HCT116 (cell line): ENCODE data around the gene AFAP1. TPM values are rescaled to one million over a fixed set of nuclear protein-coding genes. Genes with fewer than 3 reads are reported as not detected.

Source experiments
- ATAC-seq: fragments of 200-7000 bp; cut with Tn5 transposase; 2 replicates; pipeline ENCODE4 v1.9.1; 2020; ENCODE audit warnings: mild to moderate bottlenecking, moderate library complexity
- BruUV-seq: library from RNA; stranded (reverse); fragments of 400-500 nt; replicated peaks from 2 replicates; lab custom pipeline; 2021; lab: Mats Ljungman, UMichigan
- CTCF ChIA-PET: fragments of 300-600 bp; sonication (Branson Sonifier 250); formaldehyde crosslinking; loops from one replicate; lab custom pipeline; 2021; ENCODE audit warnings: antibody characterized with exemption; lab: Charles Lee
- POLR2A ChIA-PET: fragments of 300-600, 350-600 bp; sonication (Branson Sonifier 250); formaldehyde crosslinking; loops from one replicate; lab custom pipeline; 2021; ENCODE audit warnings: antibody characterized with exemption; lab: Charles Lee
- RAD21 ChIA-PET, 2 experiments: fragments of 300-600 bp; sonication (Branson Sonifier 250); formaldehyde crosslinking; loops; one replicate each; lab custom pipeline; 2023; ENCODE audit warnings: low total read pairs in 2 of 2; ENCODE audit not compliant: uncharacterized antibody in 2 of 2, unreplicated experiment in 2 of 2, low non-redundant PET in 1 of 2; lab: Charles Lee
- DNase-seq: peaks from one replicate; pipeline ENCODE4 v3.0.0-alpha.2; 2010; ENCODE audit warnings: low read depth, low spot score
- H2AFZ ChIP-seq: fragments of 200-600 bp; shearing (Covaris generic), sonication (generic); 2 replicates; pipeline ENCODE4 v1.6.1; 2017; ENCODE audit warnings: low read depth, mixed run types, mixed read lengths, antibody characterized with exemption, low read length; ENCODE audit not compliant: poor library complexity, severe bottlenecking
- H3K27ac ChIP-seq: 2 replicates; pipeline ENCODE4 v1.5.1; 2012; ENCODE audit warnings: low read depth, low read length
- H3K27me3 ChIP-seq: fragments of 200-600 bp; sonication (generic); 2 replicates; pipeline ENCODE4 v1.6.1; 2016; ENCODE audit warnings: mixed run types, low read length, mixed read lengths; ENCODE audit not compliant: insufficient read depth
- H3K36me3 ChIP-seq, 2 experiments: fragments of 200-500 bp in 1 of 2; fragments of 200-600 bp in 1 of 2; sonication (Bioruptor generic) in 1 of 2; sonication (generic) in 1 of 2; 2 replicates each; pipeline versions ENCODE4 v1.5.1 to v1.6.1; 2014 to 2016; ENCODE audit warnings: low read length in 2 of 2, inconsistent platforms in 1 of 2, mixed read lengths in 1 of 2, mixed run types in 1 of 2; ENCODE audit not compliant: insufficient read depth in 2 of 2, control insufficient read depth in 1 of 2
- H3K4me1 ChIP-seq, 2 experiments: fragments of 200-600 bp in 1 of 2; sonication (generic) in 1 of 2; 2 replicates each; pipeline versions ENCODE4 v1.5.1 to v1.6.1; 2012 to 2017; ENCODE audit warnings: low read length in 2 of 2, inconsistent platforms in 1 of 2, mild to moderate bottlenecking in 1 of 2, mixed read lengths in 1 of 2, mixed run types in 1 of 2, moderate library complexity in 1 of 2; ENCODE audit not compliant: insufficient read depth in 2 of 2, control insufficient read depth in 1 of 2
- H3K4me2 ChIP-seq: fragments of 200-600 bp; sonication (generic); 2 replicates; pipeline ENCODE4 v1.6.1; 2017; ENCODE audit warnings: mixed run types, low read length, mixed read lengths
- H3K4me3 ChIP-seq, 2 experiments: fragments of 200-600 bp in 1 of 2; sonication (generic) in 1 of 2; replicated peaks in 1 of 2; 2 replicates each; pipeline ENCODE4 v1.5.1; 2011 to 2016; ENCODE audit warnings: low read length in 2 of 2, control low read depth in 1 of 2, low read depth in 1 of 2, mild to moderate bottlenecking in 1 of 2, mixed read lengths in 1 of 2, mixed run types in 1 of 2
- H3K79me2 ChIP-seq: fragments of 200-600 bp; sonication (generic); 2 replicates; pipeline ENCODE4 v1.6.1; 2017; ENCODE audit warnings: mild to moderate bottlenecking, mixed run types, low read length, moderate library complexity, mixed read lengths; ENCODE audit not compliant: insufficient read depth
- H3K9ac ChIP-seq: fragments of 200-600 bp; sonication (generic); 2 replicates; pipeline ENCODE4 v1.6.1; 2016; ENCODE audit warnings: low read length, mixed read lengths
- H3K9me2 ChIP-seq: fragments of 200-600 bp; sonication (generic), shearing (Covaris generic); 2 replicates; pipeline ENCODE4 v1.6.1; 2017; ENCODE audit warnings: mixed run types, mild to moderate bottlenecking, moderate library complexity; ENCODE audit not compliant: insufficient read depth
- H3K9me3 ChIP-seq, 2 experiments: fragments of 200-500 bp in 1 of 2; fragments of 200-600 bp in 1 of 2; sonication (Bioruptor generic) in 1 of 2; sonication (generic) in 1 of 2; 2 replicates each; pipeline ENCODE4 v1.6.1; 2014 to 2017; ENCODE audit warnings: low read length in 2 of 2, mixed read lengths in 2 of 2, inconsistent platforms in 1 of 2, low read depth in 1 of 2, mild to moderate bottlenecking in 1 of 2, mixed run types in 1 of 2, moderate library complexity in 1 of 2; ENCODE audit not compliant: control insufficient read depth in 1 of 2, insufficient read depth in 1 of 2
- H4K20me1 ChIP-seq: fragments of 200-600 bp; sonication (generic), shearing (Covaris generic); 2 replicates; pipeline ENCODE4 v1.6.1; 2017; ENCODE audit warnings: mixed run types, mild to moderate bottlenecking, moderate library complexity; ENCODE audit not compliant: insufficient read depth
- CEBPB ChIP-seq: IDR thresholded peaks from 2 replicates; pipeline ENCODE4 v1.6.1; 2012; ENCODE audit warnings: low read depth
- EGR1 ChIP-seq: IDR thresholded peaks from 2 replicates; pipeline ENCODE4 v1.6.1; 2012; ENCODE audit warnings: low read depth
- ELF1 ChIP-seq: IDR thresholded peaks from 2 replicates; pipeline ENCODE4 v1.6.1; 2012; ENCODE audit warnings: low read depth, borderline replicate concordance
- EZH2 ChIP-seq: fragments of 200-600 bp; sonication (generic); IDR thresholded peaks from 2 replicates; pipeline ENCODE4 v1.6.1; 2017; ENCODE audit warnings: antibody characterized with exemption, mixed run types
- EZH2phosphoT487 ChIP-seq: fragments of 200-600 bp; IDR thresholded peaks from 2 replicates; pipeline ENCODE4 v1.6.1; 2018; ENCODE audit warnings: antibody characterized with exemption, borderline replicate concordance
- FOSL1 ChIP-seq: IDR thresholded peaks from 2 replicates; pipeline ENCODE4 v1.6.1; 2012; ENCODE audit warnings: low read depth
- JUND ChIP-seq: IDR thresholded peaks from 2 replicates; pipeline ENCODE4 v1.6.1; 2012
- POLR2A ChIP-seq: IDR thresholded peaks from 2 replicates; pipeline ENCODE4 v1.7.0; 2011; ENCODE audit warnings: borderline replicate concordance; ENCODE audit not compliant: insufficient read depth, insufficient read length; ENCODE audit errors: extremely low read depth
- POLR2AphosphoS5 ChIP-seq: IDR thresholded peaks from 2 replicates; pipeline ENCODE4 v1.6.1; 2011; ENCODE audit warnings: mild to moderate bottlenecking, low read depth, low read length, moderate library complexity
- RAD21 ChIP-seq: IDR thresholded peaks from 2 replicates; pipeline ENCODE4 v1.6.1; 2012; ENCODE audit warnings: low read depth, mild to moderate bottlenecking
- SIN3A ChIP-seq: IDR thresholded peaks from 2 replicates; pipeline ENCODE4 v1.6.1; 2012; ENCODE audit warnings: low read depth
- SRF ChIP-seq: IDR thresholded peaks from 2 replicates; pipeline ENCODE4 v1.6.1; 2012; ENCODE audit warnings: low read depth
- YY1 ChIP-seq: IDR thresholded peaks from 2 replicates; pipeline ENCODE4 v1.6.1; 2011; ENCODE audit warnings: low read length, low read depth, moderate library complexity, mild to moderate bottlenecking; ENCODE audit not compliant: insufficient replicate concordance; ENCODE audit errors: extremely low read depth
- ZFX ChIP-seq: fragments of 450-650 bp; IDR thresholded peaks from 2 replicates; pipeline ENCODE4 v1.6.1; 2017
- intact Hi-C: fragments of 100-400 bp; cut with micrococcal nuclease; formaldehyde crosslinking; loops from 2 replicates; pipeline ENCODE4 v1.10.0; 2022
- total RNA-seq: library from RNA; stranded (reverse); gene quantifications from one replicate; pipeline ENCODE4 v1.2.1, GENCODE V29; 2021; ENCODE audit not compliant: unreplicated experiment
- TF ChIP-seq, protein P1 (sequence below), 3 experiments: fragments of 200-600 bp in 1 of 3; sonication (generic) in 1 of 3; IDR thresholded peaks in 2 of 3; conservative IDR thresholded peaks in 1 of 3; 2 replicates each; pipeline ENCODE4 v1.5.1; 2012 to 2017; ENCODE audit warnings: low read depth in 2 of 3, low read length in 2 of 3, antibody characterized with exemption in 1 of 3, borderline replicate concordance in 1 of 3, control low read depth in 1 of 3, mild to moderate bottlenecking in 1 of 3, mixed read lengths in 1 of 3, mixed run types in 1 of 3, moderate library complexity in 1 of 3; ENCODE audit not compliant: insufficient read depth in 1 of 3
- TF ChIP-seq, protein P2 (sequence below): IDR thresholded peaks from 2 replicates; pipeline ENCODE4 v1.6.1; 2012; ENCODE audit warnings: low read depth
- TF ChIP-seq, protein P3 (sequence below): IDR thresholded peaks from 2 replicates; pipeline ENCODE4 v1.6.1; 2012
- TF ChIP-seq, protein P4 (sequence below): IDR thresholded peaks from 2 replicates; pipeline ENCODE4 v1.6.1; 2012
- TF ChIP-seq, protein P5 (sequence below): IDR thresholded peaks from 2 replicates; pipeline ENCODE4 v1.6.1; 2011; ENCODE audit warnings: mild to moderate bottlenecking, low read length, moderate library complexity; ENCODE audit not compliant: insufficient replicate concordance; ENCODE audit errors: extremely low read depth

The AFAP1 gene
- total RNA-seq, 1 experiment from 2014 or later: 19.4 TPM

DNA sequence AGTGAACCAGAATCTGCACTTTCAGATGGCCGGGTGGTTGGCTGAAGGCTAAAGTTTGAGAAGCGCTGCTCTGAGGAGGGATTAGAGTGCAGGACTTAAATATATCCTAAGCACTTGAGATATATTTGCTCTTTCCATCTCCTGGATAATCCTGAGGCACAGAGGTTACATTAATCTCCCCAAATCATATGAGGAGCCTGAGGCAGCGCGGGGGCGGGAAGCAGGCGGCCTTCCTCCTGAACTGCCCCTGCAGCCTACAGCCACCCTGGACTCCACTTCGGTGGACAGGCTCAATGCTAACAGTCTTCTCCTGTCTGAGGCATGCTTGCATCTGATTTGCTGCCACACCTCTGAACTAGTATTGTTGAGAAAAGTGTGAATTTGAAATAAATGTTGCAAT lies 72.5 kb downstream of the AFAP1 start:
- no peak for ATAC-seq
- H2AFZ ChIP-seq: no peak overlapping the region
- CTCF ChIA-PET: no interaction called here
- DNase-seq: no peak
- intact Hi-C loops: no loop called here
- H3K4me2 ChIP-seq: no peak overlapping the region
- BruUV-seq: no TSS peak
- TF ChIP-seq RAD21 (no peak), EGR1 (no peak), JUND (no peak), FOSL1 (no peak), POLR2AphosphoS5 (no peak), POLR2A (no peak), ELF1 (no peak), ZFX (no peak), SIN3A (no peak), CEBPB (no peak), SRF (no peak), EZH2 (no peak), YY1 (no peak), EZH2phosphoT487 (no peak)
- TF ChIP-seq, protein P1, sequence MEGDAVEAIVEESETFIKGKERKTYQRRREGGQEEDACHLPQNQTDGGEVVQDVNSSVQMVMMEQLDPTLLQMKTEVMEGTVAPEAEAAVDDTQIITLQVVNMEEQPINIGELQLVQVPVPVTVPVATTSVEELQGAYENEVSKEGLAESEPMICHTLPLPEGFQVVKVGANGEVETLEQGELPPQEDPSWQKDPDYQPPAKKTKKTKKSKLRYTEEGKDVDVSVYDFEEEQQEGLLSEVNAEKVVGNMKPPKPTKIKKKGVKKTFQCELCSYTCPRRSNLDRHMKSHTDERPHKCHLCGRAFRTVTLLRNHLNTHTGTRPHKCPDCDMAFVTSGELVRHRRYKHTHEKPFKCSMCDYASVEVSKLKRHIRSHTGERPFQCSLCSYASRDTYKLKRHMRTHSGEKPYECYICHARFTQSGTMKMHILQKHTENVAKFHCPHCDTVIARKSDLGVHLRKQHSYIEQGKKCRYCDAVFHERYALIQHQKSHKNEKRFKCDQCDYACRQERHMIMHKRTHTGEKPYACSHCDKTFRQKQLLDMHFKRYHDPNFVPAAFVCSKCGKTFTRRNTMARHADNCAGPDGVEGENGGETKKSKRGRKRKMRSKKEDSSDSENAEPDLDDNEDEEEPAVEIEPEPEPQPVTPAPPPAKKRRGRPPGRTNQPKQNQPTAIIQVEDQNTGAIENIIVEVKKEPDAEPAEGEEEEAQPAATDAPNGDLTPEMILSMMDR (IDR thresholded peaks at IDR 0.05 in 2 of 3, conservative IDR thresholded peaks at IDR 0.05 in 1 of 3; ENCODE audit: borderline replicate concordance in 1 of 3, insufficient read depth in 1 of 3, low read depth in 2 of 3, low read length in 2 of 3): no peak
- TF ChIP-seq, protein P2, sequence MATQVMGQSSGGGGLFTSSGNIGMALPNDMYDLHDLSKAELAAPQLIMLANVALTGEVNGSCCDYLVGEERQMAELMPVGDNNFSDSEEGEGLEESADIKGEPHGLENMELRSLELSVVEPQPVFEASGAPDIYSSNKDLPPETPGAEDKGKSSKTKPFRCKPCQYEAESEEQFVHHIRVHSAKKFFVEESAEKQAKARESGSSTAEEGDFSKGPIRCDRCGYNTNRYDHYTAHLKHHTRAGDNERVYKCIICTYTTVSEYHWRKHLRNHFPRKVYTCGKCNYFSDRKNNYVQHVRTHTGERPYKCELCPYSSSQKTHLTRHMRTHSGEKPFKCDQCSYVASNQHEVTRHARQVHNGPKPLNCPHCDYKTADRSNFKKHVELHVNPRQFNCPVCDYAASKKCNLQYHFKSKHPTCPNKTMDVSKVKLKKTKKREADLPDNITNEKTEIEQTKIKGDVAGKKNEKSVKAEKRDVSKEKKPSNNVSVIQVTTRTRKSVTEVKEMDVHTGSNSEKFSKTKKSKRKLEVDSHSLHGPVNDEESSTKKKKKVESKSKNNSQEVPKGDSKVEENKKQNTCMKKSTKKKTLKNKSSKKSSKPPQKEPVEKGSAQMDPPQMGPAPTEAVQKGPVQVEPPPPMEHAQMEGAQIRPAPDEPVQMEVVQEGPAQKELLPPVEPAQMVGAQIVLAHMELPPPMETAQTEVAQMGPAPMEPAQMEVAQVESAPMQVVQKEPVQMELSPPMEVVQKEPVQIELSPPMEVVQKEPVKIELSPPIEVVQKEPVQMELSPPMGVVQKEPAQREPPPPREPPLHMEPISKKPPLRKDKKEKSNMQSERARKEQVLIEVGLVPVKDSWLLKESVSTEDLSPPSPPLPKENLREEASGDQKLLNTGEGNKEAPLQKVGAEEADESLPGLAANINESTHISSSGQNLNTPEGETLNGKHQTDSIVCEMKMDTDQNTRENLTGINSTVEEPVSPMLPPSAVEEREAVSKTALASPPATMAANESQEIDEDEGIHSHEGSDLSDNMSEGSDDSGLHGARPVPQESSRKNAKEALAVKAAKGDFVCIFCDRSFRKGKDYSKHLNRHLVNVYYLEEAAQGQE: no peak
- TF ChIP-seq, protein P3, sequence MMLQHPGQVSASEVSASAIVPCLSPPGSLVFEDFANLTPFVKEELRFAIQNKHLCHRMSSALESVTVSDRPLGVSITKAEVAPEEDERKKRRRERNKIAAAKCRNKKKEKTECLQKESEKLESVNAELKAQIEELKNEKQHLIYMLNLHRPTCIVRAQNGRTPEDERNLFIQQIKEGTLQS: no peak
- TF ChIP-seq, protein P4, sequence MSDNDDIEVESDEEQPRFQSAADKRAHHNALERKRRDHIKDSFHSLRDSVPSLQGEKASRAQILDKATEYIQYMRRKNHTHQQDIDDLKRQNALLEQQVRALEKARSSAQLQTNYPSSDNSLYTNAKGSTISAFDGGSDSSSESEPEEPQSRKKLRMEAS: no peak
- TF ChIP-seq, protein P5, sequence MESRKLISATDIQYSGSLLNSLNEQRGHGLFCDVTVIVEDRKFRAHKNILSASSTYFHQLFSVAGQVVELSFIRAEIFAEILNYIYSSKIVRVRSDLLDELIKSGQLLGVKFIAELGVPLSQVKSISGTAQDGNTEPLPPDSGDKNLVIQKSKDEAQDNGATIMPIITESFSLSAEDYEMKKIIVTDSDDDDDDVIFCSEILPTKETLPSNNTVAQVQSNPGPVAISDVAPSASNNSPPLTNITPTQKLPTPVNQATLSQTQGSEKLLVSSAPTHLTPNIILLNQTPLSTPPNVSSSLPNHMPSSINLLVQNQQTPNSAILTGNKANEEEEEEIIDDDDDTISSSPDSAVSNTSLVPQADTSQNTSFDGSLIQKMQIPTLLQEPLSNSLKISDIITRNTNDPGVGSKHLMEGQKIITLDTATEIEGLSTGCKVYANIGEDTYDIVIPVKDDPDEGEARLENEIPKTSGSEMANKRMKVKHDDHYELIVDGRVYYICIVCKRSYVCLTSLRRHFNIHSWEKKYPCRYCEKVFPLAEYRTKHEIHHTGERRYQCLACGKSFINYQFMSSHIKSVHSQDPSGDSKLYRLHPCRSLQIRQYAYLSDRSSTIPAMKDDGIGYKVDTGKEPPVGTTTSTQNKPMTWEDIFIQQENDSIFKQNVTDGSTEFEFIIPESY: no peak
- no peak overlapping the region for H3K27ac ChIP-seq
- H4K20me1 ChIP-seq: no peaks in the 10 kb centered on the region
- H3K79me2 ChIP-seq: no peaks in the 10 kb centered on the region
- H3K4me1 ChIP-seq: no peaks in the 10 kb centered on the region
- no peak overlapping the region for H3K4me3 ChIP-seq
- no peaks in the 10 kb centered on the region for H3K27me3 ChIP-seq
- no peak overlapping the region for H3K9ac ChIP-seq
- H3K36me3 ChIP-seq: 0 out of 4 replicates have a peak, but pooled peaks cover 0 to 2% of the 10 kb centered on the region in 2 experiments
- no peaks in the 10 kb centered on the region for H3K9me2 ChIP-seq
- RAD21 ChIA-PET: no interaction called here
- POLR2A ChIA-PET: no interaction called here
- H3K9me3 ChIP-seq: no peaks in the 10 kb centered on the region
